ENCODE measurements around the gene RBBP8NL.

DNA sequence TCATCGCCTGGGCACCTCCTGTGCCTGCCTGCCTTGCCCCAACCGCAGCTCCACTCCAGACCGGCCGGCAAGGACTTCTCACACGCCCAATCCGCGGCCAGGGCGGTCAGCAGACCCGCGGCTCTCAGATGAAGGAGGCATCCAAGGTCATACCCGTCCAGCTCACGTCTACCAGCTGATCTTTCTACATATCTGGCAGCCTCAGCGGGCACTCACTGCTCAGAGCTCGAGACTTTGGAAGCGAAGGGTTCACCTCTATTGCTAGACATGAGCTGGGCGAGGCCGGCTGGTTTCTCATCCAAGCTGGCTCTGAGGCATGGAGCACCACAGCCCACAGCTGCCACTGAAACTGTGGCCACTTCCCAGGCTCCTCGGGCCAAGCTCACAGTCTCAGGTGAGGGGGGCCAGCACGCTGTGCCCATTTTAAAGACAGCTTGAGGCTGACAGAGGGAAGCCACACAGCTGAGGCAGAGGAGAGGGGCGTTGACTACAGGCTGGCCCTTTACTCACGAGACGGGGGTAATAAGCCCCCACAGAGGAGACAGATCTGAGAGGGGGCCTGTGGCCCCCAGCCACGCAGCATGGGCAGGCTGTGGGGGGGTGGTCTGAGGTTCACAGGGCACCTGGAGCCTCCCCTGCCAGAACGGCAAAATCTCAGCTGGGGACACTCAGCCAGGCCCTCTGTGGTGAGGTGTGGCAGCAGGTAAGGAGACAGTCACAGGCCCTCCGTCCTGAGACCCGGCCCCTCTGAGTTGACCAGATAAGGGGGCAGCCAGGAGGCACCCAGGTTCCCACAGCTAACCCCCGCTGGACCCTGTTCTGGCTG, 62.2 kb downstream of the RBBP8NL start:
- TF ChIP-seq POLR2A (IDR thresholded peaks at IDR 0.05; ENCODE audit: low read length) (no peak), GATA1 (IDR thresholded peaks at IDR 0.05; ENCODE audit: low read depth, low read length) (no peak)
